Upper lobe of left lung (tissue), 6 donors: ENCODE results near the gene SH3GLB2. TPM values are rescaled to one million over a fixed set of nuclear protein-coding genes. Genes with fewer than 3 reads are reported as not detected.

Source experiments
- ATAC-seq, 2 donors: fragments of 200-7000 bp; cut with Tn5 transposase; one replicate each; pipeline ENCODE4 v1.9.1; 2022; ENCODE audit warnings: mild to moderate bottlenecking in 2 of 2, moderate library complexity in 2 of 2; ENCODE audit not compliant: low FRiP score in 2 of 2
- DNase-seq, 2 donors: peaks; one replicate each; pipeline ENCODE4 v3.0.0-alpha.2; 2019 to 2020
- H3K27ac ChIP-seq, 4 donors: fragments of 200-600 bp; sonication (generic); one replicate each; pipeline ENCODE4 v1.5.1; 2016 to 2019
- H3K27me3 ChIP-seq, 4 donors: fragments of 200-600 bp; sonication (generic); one replicate each; pipeline ENCODE4 v1.5.1; 2017 to 2019
- H3K36me3 ChIP-seq, 4 donors: fragments of 200-600 bp; sonication (generic); one replicate each; pipeline ENCODE4 v1.5.1; 2016 to 2019
- H3K4me1 ChIP-seq, 4 donors: fragments of 200-600 bp; sonication (generic); one replicate each; pipeline ENCODE4 v1.5.1; 2018 to 2019
- H3K4me3 ChIP-seq, 4 donors: fragments of 200-600 bp; sonication (generic); one replicate each; pipeline ENCODE4 v1.5.1; 2017 to 2019; ENCODE audit warnings: mild to moderate bottlenecking in 2 of 4, moderate library complexity in 1 of 4
- H3K9me3 ChIP-seq, 4 donors: fragments of 200-600 bp; sonication (generic); one replicate each; pipeline ENCODE4 v1.5.1; 2018 to 2019
- CTCF ChIP-seq, 6 experiments: fragments of 450-650 bp in 4 of 6; fragments of 200-600 bp in 2 of 6; sonication (generic) in 2 of 6; IDR thresholded peaks; one replicate each; pipeline ENCODE4 v1.5.1; 2016 to 2019; ENCODE audit warnings: antibody characterized with exemption in 6 of 6
- EP300 ChIP-seq, 4 donors: sonication (generic); formaldehyde crosslinking; IDR thresholded peaks; one replicate each; pipeline ENCODE4 v1.5.1; 2017; ENCODE audit warnings: antibody characterized with exemption in 4 of 4, control low read depth in 2 of 4
- POLR2A ChIP-seq, 4 donors: fragments of 450-650 bp; IDR thresholded peaks; one replicate each; pipeline ENCODE4 v1.5.1; 2016 to 2017; ENCODE audit warnings: antibody characterized with exemption in 4 of 4, mild to moderate bottlenecking in 2 of 4
- POLR2AphosphoS5 ChIP-seq, 2 donors: sonication (generic); formaldehyde crosslinking; IDR thresholded peaks; one replicate each; pipeline ENCODE4 v1.5.1; 2017; ENCODE audit warnings: antibody characterized with exemption in 2 of 2
- WGBS, 2 donors: methylation state at CpG; one replicate each; pipeline ENCODE4 v1.1.5; 2017 to 2018; 5-methylcytosine and 5-hydroxymethylcytosine counted together
- total RNA-seq, 6 donors: library from RNA; depleted of rRNA in 4 of 6; stranded (reverse); fragments of >200 nt in 4 of 6; gene quantifications; one replicate each; pipeline versions ENCODE4 v1.1.0 to v1.2.1, GENCODE V29; 2016 to 2021
- donor health status: DM: no; HTN: no; CAD: no; lungs with moderate emphysema.
- donor health status: DM: no; HTN: yes; CAD: no; lungs with severe emphysema.

SH3GLB2 gene
- total RNA-seq, 6 donors from 2014 or later, result 69.6 to 202 (median 94.1) TPM

- DNase-seq, result no peak
- Histone ChIP-seq H3K4me3 (no peak overlapping the region), H3K4me1 (peaks cover 22 to 28% (median 25%) of the 10 kb centered on the region in 4 donors), H3K27ac (no peak overlapping the region), H3K27me3 (no peaks in the 10 kb centered on the region), H3K36me3 (no peaks in the 10 kb centered on the region), H3K9me3 (no peaks in the 10 kb centered on the region)
- ATAC-seq, result no peak
- TF ChIP-seq EP300 (IDR thresholded peaks at IDR 0.05) (no peak), POLR2AphosphoS5 (IDR thresholded peaks at IDR 0.05) (no peak), CTCF (IDR thresholded peaks at IDR 0.05) (no peak), POLR2A (IDR thresholded peaks at IDR 0.05) (no peak)
- WGBS, 2 donors, result 76 to 81% methylated on average over 4 of the region's 4 CpGs
These were observed 3.4 kb upstream of the SH3GLB2 start for GRCh38 chr9:129031514-129031913.

GRCh38 chr9:129030191-129030590 is 2.1 kb upstream of the SH3GLB2 start:
- Histone ChIP-seq H3K4me3 (no peak overlapping the region), H3K4me1 (peaks cover 25 to 28% (median 27%) of the 10 kb centered on the region in 4 donors), H3K36me3 (no peaks in the 10 kb centered on the region), H3K27me3 (no peaks in the 10 kb centered on the region), H3K9me3 (no peaks in the 10 kb centered on the region), H3K27ac (no peak overlapping the region)
- no peak for TF ChIP-seq POLR2AphosphoS5 (IDR thresholded peaks at IDR 0.05)
- TF ChIP-seq CTCF (IDR thresholded peaks at IDR 0.05), result no peak
- TF ChIP-seq EP300 (IDR thresholded peaks at IDR 0.05), result no peak
- TF ChIP-seq POLR2A (IDR thresholded peaks at IDR 0.05), result no peak
- ATAC-seq (no peak), DNase-seq (no peak)

- TF ChIP-seq EP300 (IDR thresholded peaks at IDR 0.05) (no peak), POLR2A (IDR thresholded peaks at IDR 0.05) (peak in 1 of 4 donors; percentile 22)
- Histone ChIP-seq H3K27ac (peak overlapping the region; percentile 47 to 86 (median 62)), H3K4me1 (peaks cover 25 to 28% (median 27%) of the 10 kb centered on the region in 4 donors), H3K36me3 (no peaks in the 10 kb centered on the region), H3K27me3 (no peaks in the 10 kb centered on the region), H3K9me3 (no peaks in the 10 kb centered on the region), H3K4me3 (peak overlapping the region; percentile 32 to 92 (median 82))
- ATAC-seq (peak; percentile 3 to 15), DNase-seq (no peak)
- WGBS, 2 donors, result 5 to 19% methylated on average over 6 to 14 of the region's 47 CpGs
These were observed 393 bp downstream of the SH3GLB2 start for GRCh38 chr9:129027685-129028191.

GRCh38 chr9:129027224-129027684 is 877 bp downstream of the SH3GLB2 start:
- ATAC-seq (no peak), DNase-seq (no peak)
- TF ChIP-seq EP300 (IDR thresholded peaks at IDR 0.05) (no peak), POLR2AphosphoS5 (IDR thresholded peaks at IDR 0.05) (no peak), POLR2A (IDR thresholded peaks at IDR 0.05) (no peak)
- H3K27ac ChIP-seq, result peak overlapping the region; percentile 47 to 86 (median 62)
- no peaks in the 10 kb centered on the region for H3K9me3 ChIP-seq
- no peaks in the 10 kb centered on the region for H3K27me3 ChIP-seq
- peaks cover 25 to 28% (median 27%) of the 10 kb centered on the region in 4 donors for H3K4me1 ChIP-seq
- H3K4me3 ChIP-seq, result peak overlapping the region; percentile 32 to 92 (median 82)
- no peaks in the 10 kb centered on the region for H3K36me3 ChIP-seq
- WGBS, 2 donors, result 27 to 32% methylated on average over 7 to 9 of the region's 9 CpGs

- H3K4me3 ChIP-seq, result peak overlapping the region in 2 of 4 donors; percentile 75 to 89
- no peaks in the 10 kb centered on the region for H3K36me3 ChIP-seq
- WGBS, 2 donors, result 57 to 60% methylated on average over 15 to 17 of the region's 17 CpGs
- H3K4me1 ChIP-seq, result peaks cover 25 to 28% (median 27%) of the 10 kb centered on the region in 4 donors
- TF ChIP-seq EP300 (IDR thresholded peaks at IDR 0.05), result no peak
- TF ChIP-seq POLR2AphosphoS5 (IDR thresholded peaks at IDR 0.05), result no peak
- no peak for TF ChIP-seq POLR2A (IDR thresholded peaks at IDR 0.05)
- no peak for TF ChIP-seq CTCF (IDR thresholded peaks at IDR 0.05)
- H3K27ac ChIP-seq, result peak overlapping the region; percentile 10 to 64 (median 38)
- ATAC-seq, result no peak
- no peaks in the 10 kb centered on the region for H3K27me3 ChIP-seq
- DNase-seq, result peak in 1 of 2 donors; percentile 48
- no peaks in the 10 kb centered on the region for H3K9me3 ChIP-seq
These were observed 1.5 kb downstream of the SH3GLB2 start for GRCh38 chr9:129026442-129027223.
